NCI-H1105 treated with DMSO at 0.1 percent for 48 hours (cell line): ENCODE data around the gene FREY1.

Experiments
- DNase-seq: peaks from one replicate; lab custom pipeline; 2025; lab: John Stamatoyannopoulos, UW

FREY1 gene

GRCh38 chr11:45906965-45907611 is at the start of gene FREY1:
FREY1 (minus strand) TSS chr11:45907271; CDS start chr11:45907245, 26 bp downstream.
- no peak for DNase-seq

- no peak for DNase-seq
Measured at GRCh38 chr11:45949992-45950407, 42.9 kb upstream of the FREY1 start.

- DNase-seq, result no peak
Measured at GRCh38 chr11:45948356-45948755, 41.3 kb upstream of the FREY1 start.

GRCh38 chr11:45947885-45948284 is 40.8 kb upstream of the FREY1 start:
- no peak for DNase-seq

GRCh38 chr11:45945397-45945999 is 38.4 kb upstream of the FREY1 start:
- no peak for DNase-seq

GRCh38 chr11:45942381-45942780 is 35.3 kb upstream of the FREY1 start:
- no peak for DNase-seq

- no peak for DNase-seq
Measured at GRCh38 chr11:45941285-45941684, 34.2 kb upstream of the FREY1 start.

GRCh38 chr11:45939836-45940235 is 32.8 kb upstream of the FREY1 start:
- DNase-seq, result no peak

- DNase-seq, result no peak
Measured at GRCh38 chr11:45937916-45938315, 30.8 kb upstream of the FREY1 start.

- no peak for DNase-seq
Measured at GRCh38 chr11:45936511-45937054, 29.5 kb upstream of the FREY1 start.

GRCh38 chr11:45935349-45936064 is 28.4 kb upstream of the FREY1 start:
- no peak for DNase-seq

GRCh38 chr11:45934580-45935318 is 27.7 kb upstream of the FREY1 start:
- no peak for DNase-seq

- no peak for DNase-seq
Measured at GRCh38 chr11:45933846-45934579, 26.9 kb upstream of the FREY1 start.

GRCh38 chr11:45933131-45933831 is 26.2 kb upstream of the FREY1 start:
- no peak for DNase-seq

- DNase-seq, result no peak
Measured at GRCh38 chr11:45932217-45932616, 25.1 kb upstream of the FREY1 start.

- no peak for DNase-seq
Measured at GRCh38 chr11:45931739-45932138, 24.7 kb upstream of the FREY1 start.

- DNase-seq, result no peak
Measured at GRCh38 chr11:45930951-45931570, 24.0 kb upstream of the FREY1 start.

- peak; percentile 85 for DNase-seq
Measured at GRCh38 chr11:45930031-45930794, 23.1 kb upstream of the FREY1 start.

GRCh38 chr11:45929486-45930030 is 22.5 kb upstream of the FREY1 start:
- no peak for DNase-seq
